ENCODE measurements around the gene TTC39C. TPM values are rescaled to one million over a fixed set of nuclear protein-coding genes. Genes with fewer than 3 reads are reported as not detected.

The TTC39C gene
- total RNA-seq, 4 donors from 2014 or later: 24.7 to 39.1 (median 34.2) TPM

DNA sequence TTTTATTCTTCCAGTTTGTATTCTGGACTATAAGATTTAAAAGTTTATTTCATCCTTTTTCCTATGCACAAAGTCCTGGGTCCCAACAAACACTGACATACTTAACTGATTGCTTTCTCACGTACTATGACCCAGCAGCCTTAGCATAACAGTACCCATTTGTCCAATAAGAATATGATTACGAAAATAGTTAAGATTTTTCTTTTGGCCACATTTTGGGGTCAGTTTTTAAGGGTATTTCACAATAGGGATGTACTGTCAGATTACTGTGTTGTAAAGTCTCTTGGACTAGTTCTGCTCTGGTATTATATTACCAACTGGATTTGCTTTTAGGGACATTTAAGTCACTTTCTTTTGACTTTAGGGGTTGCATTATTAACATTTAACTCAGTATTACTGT, 46.1 kb downstream of the TTC39C start:
- ATAC-seq (ENCODE audit: low FRiP score): peak; percentile 24
- no peak for DNase-seq (ENCODE audit: low spot score)
- TF ChIP-seq, protein P1, sequence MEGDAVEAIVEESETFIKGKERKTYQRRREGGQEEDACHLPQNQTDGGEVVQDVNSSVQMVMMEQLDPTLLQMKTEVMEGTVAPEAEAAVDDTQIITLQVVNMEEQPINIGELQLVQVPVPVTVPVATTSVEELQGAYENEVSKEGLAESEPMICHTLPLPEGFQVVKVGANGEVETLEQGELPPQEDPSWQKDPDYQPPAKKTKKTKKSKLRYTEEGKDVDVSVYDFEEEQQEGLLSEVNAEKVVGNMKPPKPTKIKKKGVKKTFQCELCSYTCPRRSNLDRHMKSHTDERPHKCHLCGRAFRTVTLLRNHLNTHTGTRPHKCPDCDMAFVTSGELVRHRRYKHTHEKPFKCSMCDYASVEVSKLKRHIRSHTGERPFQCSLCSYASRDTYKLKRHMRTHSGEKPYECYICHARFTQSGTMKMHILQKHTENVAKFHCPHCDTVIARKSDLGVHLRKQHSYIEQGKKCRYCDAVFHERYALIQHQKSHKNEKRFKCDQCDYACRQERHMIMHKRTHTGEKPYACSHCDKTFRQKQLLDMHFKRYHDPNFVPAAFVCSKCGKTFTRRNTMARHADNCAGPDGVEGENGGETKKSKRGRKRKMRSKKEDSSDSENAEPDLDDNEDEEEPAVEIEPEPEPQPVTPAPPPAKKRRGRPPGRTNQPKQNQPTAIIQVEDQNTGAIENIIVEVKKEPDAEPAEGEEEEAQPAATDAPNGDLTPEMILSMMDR (IDR thresholded peaks at IDR 0.05): no peak

GRCh38 chr18:24063121-24063731, 48.7 kb downstream of the TTC39C start:
- peak; percentile 71 for ATAC-seq (ENCODE audit: low FRiP score)
- TF ChIP-seq, protein P1 (IDR thresholded peaks at IDR 0.05): no peak
- DNase-seq (ENCODE audit: low spot score): no peak

GRCh38 chr18:24064391-24065100, 50.0 kb downstream of the TTC39C start:
- DNase-seq (ENCODE audit: low spot score) (no peak), ATAC-seq (ENCODE audit: low FRiP score) (no peak)
- TF ChIP-seq, protein P1 (IDR thresholded peaks at IDR 0.05): no peak

GRCh38 chr18:24065906-24066305, 51.4 kb downstream of the TTC39C start:
- ATAC-seq (ENCODE audit: low FRiP score) (no peak), DNase-seq (ENCODE audit: low spot score) (no peak)
- TF ChIP-seq, protein P1 (IDR thresholded peaks at IDR 0.05): no peak

DNA sequence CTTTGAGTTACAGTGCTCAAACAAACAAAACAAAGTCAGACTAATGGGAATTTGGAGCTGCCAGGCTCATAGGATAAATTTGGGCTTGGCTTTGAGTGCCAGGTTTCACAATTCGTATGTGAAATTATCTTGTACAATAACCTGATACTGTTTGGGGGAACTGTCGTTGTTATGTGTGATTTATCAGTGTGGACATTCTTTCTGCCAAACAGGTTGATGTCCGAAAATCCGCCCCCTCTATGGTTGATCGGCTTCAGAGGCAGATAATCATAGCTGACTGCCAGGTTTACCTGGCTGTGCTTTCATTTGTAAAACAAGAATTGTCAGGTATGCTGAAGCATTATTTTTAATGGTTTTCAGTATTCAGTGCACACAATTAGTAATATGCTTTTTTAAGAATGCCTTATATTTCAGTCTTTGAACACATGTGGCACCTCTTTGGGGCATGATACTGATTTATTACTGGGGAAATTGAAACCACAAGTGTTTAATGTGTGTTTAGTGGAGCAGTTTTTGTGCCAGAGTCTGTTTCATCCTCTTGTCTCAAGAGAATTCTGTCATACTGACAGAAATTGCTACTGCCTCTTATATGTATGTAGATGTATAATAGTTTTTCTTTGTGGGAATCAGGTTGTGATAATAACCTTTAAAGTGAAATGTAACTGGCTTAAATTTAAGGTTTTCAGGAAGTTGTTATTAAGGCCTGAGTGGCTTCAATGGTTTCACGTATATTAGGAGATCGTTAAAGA, 54.6 kb downstream of the TTC39C start:
- ATAC-seq (ENCODE audit: low FRiP score) (no peak), DNase-seq (ENCODE audit: low spot score) (no peak)
- TF ChIP-seq, protein P1 (IDR thresholded peaks at IDR 0.05): no peak

- DNase-seq (ENCODE audit: low spot score): no peak
- ATAC-seq (ENCODE audit: low FRiP score): no peak
- TF ChIP-seq, protein P1 (IDR thresholded peaks at IDR 0.05): no peak
These were observed 56.5 kb downstream of the TTC39C start for GRCh38 chr18:24071029-24071428.

Data from omental fat pad (tissue), 4 donors.